Ascending aorta (tissue), 2 donors: Measurements from ENCODE around the gene FEZ2. TPM values are rescaled to one million over a fixed set of nuclear protein-coding genes. Genes with fewer than 3 reads are reported as not detected.
A peak's percentile ranks its signal among the peaks of the same experiment; 100 is the strongest.

Source experiments
- DNase-seq, 2 donors: peaks; one replicate each; pipeline ENCODE4 v3.0.0-alpha.2; 2019; ENCODE audit warnings: low spot score in 2 of 2
- H3K27ac ChIP-seq, 2 donors: fragments of 200-600 bp; sonication (generic); one replicate each; pipeline ENCODE4 v1.5.1; 2016 to 2017; ENCODE audit warnings: mild to moderate bottlenecking in 1 of 2
- H3K27me3 ChIP-seq: fragments of 200-600 bp; sonication (generic); one replicate; pipeline ENCODE4 v1.5.1; 2017
- H3K36me3 ChIP-seq, 2 donors: fragments of 200-600 bp; sonication (generic); one replicate each; pipeline ENCODE4 v1.5.1; 2016
- H3K4me1 ChIP-seq, 2 donors: fragments of 200-600 bp; sonication (generic); one replicate each; pipeline ENCODE4 v1.5.1; 2016 to 2017; ENCODE audit warnings: mild to moderate bottlenecking in 1 of 2
- H3K4me3 ChIP-seq, 2 donors: fragments of 200-600 bp; sonication (generic); one replicate each; pipeline ENCODE4 v1.5.1; 2016 to 2017; ENCODE audit warnings: mild to moderate bottlenecking in 1 of 2
- H3K9me3 ChIP-seq, 2 donors: fragments of 200-600 bp; sonication (generic); one replicate each; pipeline ENCODE4 v1.5.1; 2016
- CTCF ChIP-seq, 3 experiments: fragments of 200-600 bp in 2 of 3; fragments of 450-650 bp in 1 of 3; sonication (generic) in 2 of 3; IDR thresholded peaks; one replicate each; pipeline ENCODE4 v1.5.1; 2016 to 2019; ENCODE audit warnings: antibody characterized with exemption in 3 of 3, mild to moderate bottlenecking in 1 of 3, moderate library complexity in 1 of 3
- intact Hi-C: fragments of 100-400 bp; cut with DNase I; formaldehyde crosslinking; loops from one replicate; pipeline ENCODE4 v1.15.1; 2023
- total RNA-seq: library from RNA; depleted of rRNA; stranded (reverse); fragments of >200 nt; gene quantifications from one replicate; pipeline ENCODE4 v1.1.0, GENCODE V29; 2016

Gene FEZ2
- total RNA-seq, 1 donor from 2014 or later: 31.8 TPM

GRCh38 chr2:36554531-36554930 lies 43.4 kb downstream of the FEZ2 start:
- H3K9me3 ChIP-seq: no peaks in the 10 kb centered on the region
- H3K27ac ChIP-seq: peak overlapping the region in 1 of 2 donors; percentile 49
- intact Hi-C loops: no loop called here
- TF ChIP-seq CTCF (IDR thresholded peaks at IDR 0.05): no peak
- H3K4me3 ChIP-seq: no peak overlapping the region
- DNase-seq: no peak
- no peaks in the 10 kb centered on the region for H3K27me3 ChIP-seq
- H3K36me3 ChIP-seq: peaks cover 10 to 19% of the 10 kb centered on the region in 2 donors
- peaks cover 0 to 5% of the 10 kb centered on the region in 2 donors for H3K4me1 ChIP-seq

GRCh38 chr2:36553683-36554082 lies 44.3 kb downstream of the FEZ2 start:
- intact Hi-C loops: no loop called here
- Histone ChIP-seq H3K27me3 (no peaks in the 10 kb centered on the region), H3K27ac (peak overlapping the region; percentile 22 to 49), H3K4me3 (no peak overlapping the region), H3K4me1 (peaks cover 0 to 5% of the 10 kb centered on the region in 2 donors), H3K36me3 (peaks cover 18 to 24% of the 10 kb centered on the region in 2 donors), H3K9me3 (no peaks in the 10 kb centered on the region)
- TF ChIP-seq CTCF (IDR thresholded peaks at IDR 0.05): no peak
- no peak for DNase-seq

- Histone ChIP-seq H3K27ac (peak overlapping the region in 1 of 2 donors; percentile 62), H3K9me3 (no peaks in the 10 kb centered on the region), H3K4me3 (no peak overlapping the region), H3K27me3 (no peaks in the 10 kb centered on the region), H3K4me1 (no peaks in the 10 kb centered on the region), H3K36me3 (peaks cover 40 to 51% of the 10 kb centered on the region in 2 donors)
- no peak for TF ChIP-seq CTCF (IDR thresholded peaks at IDR 0.05)
- intact Hi-C loops: no loop called here
- no peak for DNase-seq
Measured at GRCh38 chr2:36550006-36550405, 48.0 kb downstream of the FEZ2 start.

GRCh38 chr2:36549165-36549574 lies 48.8 kb downstream of the FEZ2 start:
- DNase-seq: no peak
- no peaks in the 10 kb centered on the region for H3K4me1 ChIP-seq
- no peaks in the 10 kb centered on the region for H3K27me3 ChIP-seq
- H3K4me3 ChIP-seq: no peak overlapping the region
- H3K27ac ChIP-seq: peak overlapping the region; percentile 37 to 62
- no peaks in the 10 kb centered on the region for H3K9me3 ChIP-seq
- intact Hi-C loops: loop anchor here (5.0 kb wide), 1 partner anchor 47 kb away; no protein-coding TSS in a partner anchor
- H3K36me3 ChIP-seq: peaks cover 47 to 59% of the 10 kb centered on the region in 2 donors
- TF ChIP-seq CTCF (IDR thresholded peaks at IDR 0.05): no peak

GRCh38 chr2:36547906-36548305 lies 50.1 kb downstream of the FEZ2 start:
- DNase-seq: no peak
- peaks cover 56 to 70% of the 10 kb centered on the region in 2 donors for H3K36me3 ChIP-seq
- TF ChIP-seq CTCF (IDR thresholded peaks at IDR 0.05): no peak
- H3K4me3 ChIP-seq: no peak overlapping the region
- H3K9me3 ChIP-seq: no peaks in the 10 kb centered on the region
- no peaks in the 10 kb centered on the region for H3K27me3 ChIP-seq
- no peaks in the 10 kb centered on the region for H3K4me1 ChIP-seq
- peak overlapping the region; percentile 8 to 23 for H3K27ac ChIP-seq
- intact Hi-C loops: loop anchor here (5.0 kb wide), 1 partner anchor 46 kb away; no protein-coding TSS in a partner anchor
